ENCODE measurements around the gene GPBP1.

- no peak for TF ChIP-seq CTCF (IDR thresholded peaks at IDR 0.05 in 2 of 3, conservative IDR thresholded peaks at IDR 0.05 in 1 of 3; ENCODE audit: borderline replicate concordance in 1 of 3, insufficient read depth in 1 of 3, low read depth in 2 of 3, low read length in 2 of 3)
- TF ChIP-seq TCF7L2 (IDR thresholded peaks at IDR 0.05; ENCODE audit: borderline replicate concordance, extremely low read depth, insufficient read depth, insufficient read length): no peak
- TF ChIP-seq POLR2AphosphoS5 (IDR thresholded peaks at IDR 0.05; ENCODE audit: low read depth, low read length): no peak
- no peak for TF ChIP-seq POLR2A (IDR thresholded peaks at IDR 0.05; ENCODE audit: borderline replicate concordance, extremely low read depth, insufficient read depth, insufficient read length)
- TF ChIP-seq, protein P1, sequence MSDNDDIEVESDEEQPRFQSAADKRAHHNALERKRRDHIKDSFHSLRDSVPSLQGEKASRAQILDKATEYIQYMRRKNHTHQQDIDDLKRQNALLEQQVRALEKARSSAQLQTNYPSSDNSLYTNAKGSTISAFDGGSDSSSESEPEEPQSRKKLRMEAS (IDR thresholded peaks at IDR 0.05): no peak
- no peak for TF ChIP-seq FOSL1 (IDR thresholded peaks at IDR 0.05; ENCODE audit: low read depth)
- no peak for TF ChIP-seq EZH2 (IDR thresholded peaks at IDR 0.05)
- TF ChIP-seq CEBPB (IDR thresholded peaks at IDR 0.05; ENCODE audit: low read depth): no peak
Measured at GRCh38 chr5:57166276-57166675, 7.6 kb upstream of the GPBP1 start.
